Measurements from ENCODE around the gene SCFD2. TPM values are rescaled to one million over a fixed set of nuclear protein-coding genes. Genes with fewer than 3 reads are reported as not detected.

Gene SCFD2
- polyA plus RNA-seq, 12 donors = 10.3 to 13.4 (median 11.6) TPM; not detected in 1

DNA sequence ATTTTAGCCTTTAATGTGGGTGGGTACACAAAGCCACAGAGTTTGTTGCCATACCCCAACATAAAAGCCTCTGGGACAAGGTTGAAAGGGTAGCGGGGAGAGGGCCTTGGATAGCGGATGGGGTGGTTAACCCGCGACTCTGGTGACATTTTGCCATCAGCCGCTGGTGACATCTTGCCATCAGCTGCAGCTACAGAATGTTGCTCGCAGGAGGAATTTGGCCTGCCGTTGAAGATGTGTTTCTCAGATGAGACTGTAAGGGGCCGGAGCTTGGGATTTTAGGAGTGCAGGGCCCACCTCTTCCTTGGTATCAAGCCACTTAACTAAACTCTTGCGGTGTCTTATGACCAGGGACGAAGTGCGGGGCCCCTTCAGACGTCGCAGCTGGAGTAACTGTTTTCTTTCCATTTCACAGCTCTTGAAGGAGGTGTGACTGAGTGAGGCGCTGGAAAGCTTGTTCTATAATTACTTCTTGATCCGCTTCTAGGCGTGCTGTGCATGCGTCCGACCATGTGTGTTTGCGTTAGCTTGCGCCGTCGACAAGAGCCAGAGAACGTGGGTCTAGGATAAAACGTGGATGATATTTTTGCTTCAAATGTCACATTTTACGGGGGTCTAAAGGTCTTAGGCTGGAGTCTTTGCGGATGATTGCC, 504.6 kb downstream of the SCFD2 start:
- DNase-seq = no peak

DNA sequence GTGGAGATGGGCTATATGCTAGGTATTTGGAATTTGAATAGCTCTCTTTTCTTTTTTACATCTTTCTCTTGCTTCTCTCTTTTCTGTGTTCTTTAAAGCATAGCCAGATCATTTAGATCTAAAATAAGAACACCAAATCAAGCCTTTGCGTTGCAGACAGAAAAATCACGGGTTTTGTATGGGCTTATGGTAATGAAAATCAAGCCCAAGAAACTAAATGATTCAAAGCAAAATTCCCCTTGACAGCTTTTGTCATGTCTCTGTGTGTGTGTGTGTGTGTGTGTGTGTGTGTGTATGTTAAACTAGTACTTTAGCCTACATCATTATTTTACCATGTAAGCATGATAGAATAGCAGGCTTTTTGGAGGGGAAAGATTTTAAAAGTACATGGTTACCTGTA, 505.5 kb downstream of the SCFD2 start:
- no peak for DNase-seq

DNA sequence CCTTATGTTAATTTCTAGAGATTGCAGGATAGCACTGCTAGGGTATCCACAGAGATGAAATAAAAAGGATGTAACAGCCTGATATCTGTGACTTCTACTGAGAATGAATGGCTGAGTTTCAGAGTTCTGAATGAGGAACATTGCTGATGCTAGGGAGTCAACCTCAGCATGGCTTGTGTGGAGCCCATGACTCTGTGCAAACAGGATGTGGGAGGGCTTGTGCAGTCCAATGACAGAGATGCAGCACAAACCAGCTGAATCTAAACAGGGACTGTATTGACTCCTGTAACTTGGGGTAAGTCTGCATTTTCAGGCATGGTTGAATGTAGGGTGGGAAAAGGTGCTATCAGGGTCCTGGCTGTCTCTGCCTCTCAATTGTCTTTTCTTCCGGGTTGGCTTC, 509.1 kb downstream of the SCFD2 start:
- no peak for DNase-seq

DNA sequence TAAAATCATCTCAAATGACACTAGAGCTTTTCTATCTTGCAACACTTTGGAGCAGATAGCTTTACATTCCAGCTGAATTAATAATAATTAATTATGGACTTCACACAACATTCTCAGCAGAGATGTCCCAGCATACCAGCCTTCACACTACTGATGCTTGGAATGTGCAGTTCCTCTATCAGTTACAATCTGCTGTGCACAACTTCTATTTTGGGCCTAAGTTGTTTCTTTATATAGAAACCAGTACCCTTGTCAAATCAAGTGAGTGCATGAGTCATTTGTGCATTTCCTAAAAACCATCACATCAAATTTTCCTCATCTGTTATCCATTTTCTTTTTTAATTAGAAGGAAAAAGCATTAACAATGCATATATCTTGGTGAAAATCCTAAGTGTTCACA, 512.5 kb downstream of the SCFD2 start:
- DNase-seq = no peak

DNA sequence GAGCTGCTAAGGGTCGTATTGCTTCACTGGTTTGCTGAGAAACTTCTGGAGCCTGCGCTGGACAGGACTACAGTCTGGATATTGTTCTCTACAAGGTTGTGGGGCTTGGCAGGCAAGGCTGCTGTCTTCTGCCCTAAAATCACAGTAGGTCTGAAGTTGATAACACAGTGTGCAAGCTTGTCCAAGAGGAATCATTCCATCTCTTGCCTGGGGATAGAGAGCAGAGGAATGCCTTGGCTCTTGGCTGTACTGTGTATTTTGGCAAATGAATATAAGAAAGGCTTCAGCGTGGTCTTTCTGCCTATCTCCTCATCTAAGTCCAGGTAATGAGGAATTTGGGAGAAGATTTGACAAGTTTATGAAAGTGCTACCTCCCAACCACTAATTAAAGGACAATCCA, 513.1 kb downstream of the SCFD2 start:
- DNase-seq = no peak

DNA sequence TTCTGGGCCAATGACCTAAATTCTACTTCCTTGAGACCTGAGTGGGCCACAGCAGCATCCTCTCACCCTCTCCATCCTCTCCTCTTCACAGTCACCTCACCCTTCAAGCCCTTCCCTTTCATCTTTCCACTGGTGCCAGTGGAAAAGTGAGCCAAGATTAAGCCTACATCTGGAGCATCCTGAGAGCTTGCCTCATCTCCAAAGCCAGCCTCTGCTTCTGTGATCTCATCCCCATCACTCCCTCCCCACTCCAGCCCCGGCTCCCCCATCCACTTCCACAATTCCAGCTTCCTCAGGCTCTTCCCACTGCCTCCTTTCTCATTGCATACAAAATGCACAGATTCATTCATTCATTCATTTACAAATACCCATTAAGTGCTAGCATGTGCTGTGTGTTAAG, 513.8 kb downstream of the SCFD2 start:
- no peak for DNase-seq

DNA sequence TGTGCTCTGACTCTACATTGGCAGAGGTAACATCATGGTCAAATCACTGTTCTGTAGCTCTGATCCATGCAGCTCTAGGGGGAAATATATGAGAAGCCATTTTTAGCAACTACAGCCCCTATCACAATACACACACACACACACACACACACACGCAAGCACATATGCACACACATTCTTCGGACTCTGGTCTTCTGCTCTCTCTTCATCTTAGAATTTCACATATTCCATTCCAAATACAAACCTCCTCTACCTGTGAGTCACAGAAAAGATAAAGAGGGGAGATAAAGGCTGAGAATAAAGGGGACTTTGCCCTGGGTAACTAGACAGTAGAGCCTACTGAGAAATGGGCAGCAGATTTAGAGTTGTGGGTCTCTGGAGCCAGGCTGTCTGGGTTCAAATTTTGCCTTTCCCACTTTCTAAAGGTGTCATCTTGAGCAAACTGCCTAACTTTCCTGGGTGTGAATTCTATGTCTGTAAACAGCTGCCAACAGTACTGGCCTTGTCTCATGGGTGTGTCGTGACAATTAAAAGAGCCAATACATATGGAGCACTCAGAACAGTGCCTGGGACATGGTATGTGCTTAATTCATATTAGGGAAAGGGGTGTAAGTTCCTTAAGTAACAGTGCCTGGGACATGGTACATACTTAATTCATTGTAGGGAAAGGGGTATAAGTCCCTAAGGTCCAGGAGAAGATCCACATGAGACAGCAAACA, 515.3 kb downstream of the SCFD2 start:
- DNase-seq = no peak

DNA sequence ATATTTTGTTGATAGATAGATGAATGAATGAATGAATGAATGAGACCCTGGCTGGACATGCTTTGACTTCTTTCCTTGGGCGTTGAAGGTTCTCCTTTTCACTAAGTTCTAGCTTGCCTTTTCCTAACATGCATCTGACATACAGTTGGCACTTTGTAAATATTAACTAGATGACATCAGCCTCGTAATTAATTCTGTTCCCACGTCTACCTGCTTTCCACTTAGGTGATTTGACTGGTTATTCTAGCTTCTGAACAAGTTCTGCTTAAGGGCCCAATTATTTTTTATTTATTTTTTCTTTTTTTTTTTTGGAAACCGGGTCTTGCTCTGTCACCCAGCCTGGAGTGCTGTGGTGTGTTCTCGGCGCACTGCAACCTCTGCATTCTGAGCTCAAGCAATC, 517.6 kb downstream of the SCFD2 start:
- DNase-seq = no peak

DNA sequence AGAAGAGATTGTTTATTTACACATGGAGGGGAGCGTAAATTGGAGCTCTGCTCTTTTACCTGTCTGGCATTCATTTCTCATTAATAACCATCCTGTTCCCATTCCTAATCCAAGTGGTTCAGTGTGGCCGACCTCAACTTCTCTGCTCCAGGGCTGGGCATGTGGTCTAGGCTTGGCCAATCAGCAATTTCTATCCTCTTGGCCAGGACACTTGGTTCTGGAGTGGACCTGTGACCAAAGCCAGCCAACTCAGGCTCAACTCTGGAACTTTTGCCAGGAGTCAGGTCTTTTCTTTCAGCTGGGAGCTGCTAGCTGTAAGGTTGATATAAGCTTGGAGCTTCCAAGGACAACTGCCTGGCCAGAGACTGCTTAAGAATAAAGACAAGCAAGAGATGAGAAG, 519.4 kb downstream of the SCFD2 start:
- DNase-seq = no peak

DNA sequence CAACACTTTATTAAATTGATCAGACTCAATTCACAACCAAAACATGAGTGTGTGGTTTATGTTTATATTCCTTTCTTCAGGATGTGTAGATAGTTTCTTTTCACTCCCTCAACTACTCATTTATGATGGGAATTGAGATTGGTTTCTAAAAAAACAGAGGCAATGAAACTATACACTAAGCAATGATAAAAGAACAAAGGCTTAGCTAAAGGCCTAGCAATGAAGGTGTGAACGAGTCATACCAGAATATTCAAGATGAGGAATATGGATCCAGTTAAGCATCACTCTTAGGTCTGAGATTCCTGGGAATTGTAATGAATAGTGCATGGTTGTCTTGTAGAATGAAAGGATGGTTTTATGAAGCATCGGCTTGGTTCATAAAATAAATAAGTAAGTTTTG, 521.3 kb downstream of the SCFD2 start:
- DNase-seq = no peak

DNA sequence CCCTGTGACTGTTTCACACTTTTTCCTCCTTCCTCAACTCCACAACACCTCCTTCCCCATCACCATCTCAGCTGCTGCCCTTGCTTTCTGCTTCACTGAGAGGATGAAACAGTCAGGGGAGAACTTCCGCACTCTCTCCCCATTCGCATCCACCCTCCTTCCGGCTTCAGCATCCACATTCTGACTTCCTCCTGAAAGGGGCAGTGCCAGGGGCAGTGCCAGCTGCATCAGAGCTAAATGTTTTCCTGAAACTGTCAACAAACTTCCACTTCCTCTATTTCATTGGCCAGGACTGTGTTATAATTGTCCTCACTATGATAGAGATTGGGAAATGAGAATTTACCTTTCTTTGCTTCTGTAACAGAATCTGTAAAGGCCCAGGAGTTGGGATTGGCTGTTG, 521.9 kb downstream of the SCFD2 start:
- no peak for DNase-seq

DNA sequence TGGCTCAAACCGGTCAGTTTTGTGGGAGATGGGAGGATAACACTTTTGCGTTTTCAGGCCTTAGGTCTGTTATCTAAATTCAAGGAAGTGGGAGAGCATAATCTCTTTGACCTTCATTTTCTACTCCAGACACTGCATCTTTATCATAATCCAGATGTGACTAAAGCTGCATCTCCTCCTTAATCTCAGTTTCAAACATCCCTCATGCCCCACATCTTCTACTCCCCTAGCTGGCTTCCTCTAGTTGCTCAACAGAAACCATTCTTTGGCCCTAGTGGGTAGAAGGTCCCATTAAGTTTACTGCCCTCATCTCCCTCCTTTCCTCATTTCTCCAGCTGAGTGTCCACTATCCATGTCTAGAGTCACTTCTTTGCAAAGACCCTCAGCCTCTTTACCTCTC, 522.5 kb downstream of the SCFD2 start:
- DNase-seq = no peak

DNA sequence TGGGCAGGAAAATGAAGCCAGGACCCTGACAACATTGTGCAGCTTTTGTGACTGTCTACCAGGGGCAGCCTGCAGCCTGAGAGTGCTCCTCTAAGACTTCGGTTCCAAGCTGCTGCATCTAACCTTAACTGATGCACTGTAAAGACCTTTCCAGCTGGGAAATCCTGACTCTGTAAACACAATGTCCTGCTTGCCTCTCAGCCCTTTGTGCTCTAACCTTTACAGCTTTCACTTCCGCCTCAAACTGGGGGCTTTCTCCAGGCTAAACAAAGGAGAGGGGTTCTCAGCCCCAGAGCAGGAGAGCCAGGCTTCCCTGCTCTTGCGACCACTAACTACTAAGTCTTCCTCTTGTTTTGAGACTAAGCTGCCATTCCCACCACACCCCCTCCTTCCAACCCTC, 523.1 kb downstream of the SCFD2 start:
- no peak for DNase-seq

DNA sequence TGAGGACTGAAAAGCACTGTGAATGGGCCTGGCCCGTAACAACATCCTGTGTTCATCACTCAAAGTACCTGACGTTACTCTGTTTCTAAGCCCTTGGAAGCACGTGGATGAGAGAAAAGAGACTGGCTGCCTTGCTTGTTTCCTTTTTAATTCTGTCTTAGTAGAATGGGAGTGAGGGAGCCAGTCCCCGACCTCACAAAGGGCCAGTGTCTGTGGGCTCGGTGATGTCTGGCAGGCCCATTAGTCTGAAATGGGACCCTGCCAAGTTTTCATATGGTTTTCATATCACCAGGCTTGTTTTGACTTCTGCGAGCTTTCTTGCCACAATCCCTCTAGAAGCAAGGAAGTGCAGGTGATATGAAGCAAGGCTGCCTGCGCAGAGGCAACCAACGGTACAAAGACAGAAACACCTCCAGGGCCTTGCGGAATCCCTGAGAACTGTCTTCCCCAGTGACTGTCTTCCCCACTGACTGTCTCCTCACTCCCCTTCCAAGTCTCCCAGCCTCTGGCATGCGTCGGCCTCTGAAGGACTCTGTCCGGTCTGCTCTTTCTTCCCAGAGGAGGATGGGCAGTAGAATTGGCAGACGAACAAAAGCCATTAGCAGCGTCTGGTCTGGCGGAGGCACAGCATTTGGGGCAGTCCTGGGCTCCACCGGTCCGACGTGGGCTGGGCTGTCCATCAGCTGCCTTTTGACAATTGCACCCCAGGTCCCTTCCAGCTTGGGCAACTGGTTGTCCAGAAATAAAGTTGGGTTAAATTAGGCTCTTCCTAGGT, 524.0 kb downstream of the SCFD2 start:
- DNase-seq = peak; percentile 59

DNA sequence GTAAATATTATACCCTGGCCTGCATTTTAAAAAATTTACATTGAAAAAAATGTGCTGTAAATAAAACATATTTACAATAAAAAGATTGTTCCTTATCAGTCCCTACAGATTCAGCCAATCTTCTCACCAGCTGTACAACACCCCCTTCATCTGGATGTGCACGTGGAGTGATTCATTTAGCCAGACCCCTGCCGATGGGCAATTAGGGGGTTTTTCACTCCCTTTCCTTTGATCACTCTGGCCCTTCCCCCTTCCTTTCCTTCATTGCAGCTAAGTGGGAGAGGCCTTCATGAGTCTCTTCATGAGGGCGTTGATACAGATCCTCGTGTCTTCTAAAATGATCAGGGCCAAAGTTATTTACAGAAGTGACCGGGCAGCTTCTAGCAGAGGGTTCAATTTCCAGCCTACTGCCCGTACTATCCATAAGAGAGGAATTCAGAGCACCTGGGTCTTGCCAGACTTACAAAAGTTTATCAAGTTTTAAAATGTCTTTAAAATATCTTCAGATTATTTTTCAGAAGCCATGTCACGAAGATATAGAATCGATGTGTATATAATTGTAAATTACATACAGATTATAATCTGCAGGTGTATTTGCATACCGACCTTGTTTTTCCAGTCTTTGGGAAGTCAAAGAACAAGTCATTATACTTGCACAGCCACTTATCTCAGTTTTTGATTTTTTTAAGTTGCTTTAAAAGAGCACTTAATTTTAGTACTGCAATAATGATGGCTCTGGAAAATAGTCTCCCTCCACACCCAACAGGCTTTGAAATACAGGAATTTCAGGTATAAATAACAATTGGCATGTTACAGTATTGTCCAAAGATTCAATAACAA, 525.1 kb downstream of the SCFD2 start:
- DNase-seq = no peak

DNA sequence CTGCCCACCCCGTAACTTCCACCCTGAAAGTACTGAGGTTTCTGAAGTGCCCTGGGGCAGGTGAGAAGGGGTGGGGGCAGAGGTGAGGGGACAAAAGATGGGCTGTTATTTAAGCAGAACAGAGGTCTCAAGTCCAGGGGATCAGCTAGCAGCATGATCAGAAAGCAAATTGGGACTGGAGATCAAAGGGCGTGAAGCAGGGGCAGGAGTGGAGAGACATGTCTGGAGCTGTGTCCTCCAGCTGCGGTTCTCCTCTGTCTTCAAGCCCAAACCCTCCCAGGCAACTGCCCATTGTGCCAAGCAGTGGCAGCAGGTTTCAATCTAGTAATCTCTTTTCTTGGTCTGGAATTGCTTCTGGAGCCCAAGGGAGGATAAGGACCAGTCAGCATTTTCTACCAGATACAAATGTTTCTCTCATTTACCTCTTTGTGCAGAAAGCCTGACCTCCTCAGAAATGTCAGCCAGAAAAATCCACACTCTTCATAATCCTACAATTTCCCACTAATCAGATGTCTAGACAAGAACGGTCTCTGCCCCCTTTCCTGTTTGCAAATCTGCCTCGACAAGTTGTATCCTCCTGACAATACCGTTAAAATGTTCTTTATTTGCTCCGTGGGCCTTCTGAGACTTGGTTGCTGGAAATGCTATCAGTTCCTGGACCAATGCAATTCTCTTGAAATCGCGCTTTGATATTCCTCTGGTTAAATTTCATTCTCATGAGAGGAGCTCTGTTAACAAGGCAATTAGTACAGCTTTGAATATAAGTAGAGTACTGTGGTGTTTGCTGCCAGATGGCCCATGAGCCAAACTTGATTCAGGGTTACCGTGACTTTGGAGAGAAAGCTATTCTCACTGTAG, 526.9 kb downstream of the SCFD2 start:
- DNase-seq = no peak

DNA sequence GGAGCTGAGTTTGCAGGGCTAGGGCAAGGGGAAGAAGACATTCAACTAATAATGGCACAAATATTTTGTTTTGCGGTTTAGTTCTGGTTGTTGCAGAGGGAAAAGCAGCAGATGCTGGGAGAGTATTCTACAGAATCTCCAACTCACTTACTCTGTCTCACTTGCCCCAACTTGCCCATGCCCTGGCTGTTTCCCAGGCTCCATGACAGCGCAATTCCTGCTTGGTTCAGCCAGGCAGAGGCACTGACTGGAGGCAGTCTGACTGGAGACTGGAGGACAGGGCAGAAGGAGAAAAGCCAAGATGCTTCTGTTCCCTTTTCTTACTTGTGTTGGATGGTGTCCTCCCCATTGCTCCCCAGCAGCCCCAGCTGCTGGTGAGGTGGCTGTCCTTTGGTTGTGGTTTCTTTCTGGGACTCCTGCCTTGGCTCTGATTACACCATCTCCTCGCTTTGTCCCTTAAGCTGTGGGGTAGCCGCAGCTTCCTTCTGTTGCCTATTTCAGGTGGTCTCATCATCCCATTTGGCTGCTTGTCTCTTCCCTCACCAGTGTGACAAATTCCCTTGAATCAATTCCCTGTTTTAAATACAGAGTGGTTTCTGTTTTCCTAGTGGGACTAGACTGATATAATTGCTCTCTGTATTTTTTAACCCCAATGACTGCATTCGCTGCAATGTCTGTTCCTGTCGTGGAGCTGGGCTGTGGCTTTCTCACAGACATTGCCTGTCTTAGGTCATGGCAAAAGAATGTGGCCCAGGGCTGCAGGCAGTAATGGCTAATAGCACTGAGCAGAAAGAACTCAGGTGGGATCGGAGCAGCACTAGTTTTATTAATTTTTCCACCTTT, 527.9 kb downstream of the SCFD2 start:
- DNase-seq = no peak

DNA sequence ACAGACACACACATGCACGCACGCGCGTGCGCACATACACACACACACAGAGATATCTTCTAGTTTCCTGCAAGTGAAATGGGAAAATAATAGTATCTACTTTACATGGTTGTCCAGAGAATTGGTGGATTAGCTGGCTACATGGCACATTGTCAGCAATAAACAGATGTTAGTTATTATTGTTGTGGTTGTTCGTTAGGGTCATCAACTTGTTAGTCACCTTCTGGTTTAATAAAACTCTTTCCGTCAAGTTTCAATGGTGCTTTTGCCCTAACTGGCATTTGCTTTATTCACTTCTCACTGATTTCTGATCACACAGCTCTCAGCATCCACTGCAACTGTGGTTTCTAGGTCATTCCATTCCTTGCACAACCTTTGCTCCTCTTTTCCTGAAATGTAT, 529.2 kb downstream of the SCFD2 start:
- DNase-seq = no peak

DNA sequence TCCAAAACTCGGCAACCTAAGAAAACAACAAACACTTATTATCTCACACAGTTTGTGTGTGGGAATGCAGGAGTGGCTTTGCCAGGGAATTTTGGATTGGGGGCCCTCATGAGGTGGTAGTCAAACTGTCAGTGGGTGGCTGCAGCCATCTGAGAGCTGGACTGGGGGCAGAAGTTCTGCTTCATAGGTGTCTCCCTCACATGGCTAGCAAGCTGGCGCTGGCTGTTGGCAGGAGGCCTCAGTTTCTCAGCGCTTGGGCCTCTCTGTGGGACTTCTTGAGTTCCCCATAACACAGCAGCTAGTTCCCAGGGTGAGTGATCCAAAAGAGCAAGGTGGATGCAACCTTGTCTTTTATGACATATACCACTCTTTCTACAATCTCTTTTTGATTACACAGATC, 529.7 kb downstream of the SCFD2 start:
- DNase-seq = no peak

Data from muscle of arm (tissue), 12 donors.